ENCODE results near the gene SLC9A3.
A peak's percentile ranks its signal among the peaks of the same experiment; 100 is the strongest.

The SLC9A3 gene

GRCh38 chr5:455806-456205, 68.4 kb downstream of the SLC9A3 start:
- no peak for DNase-seq

- DNase-seq: no peak
Observed at GRCh38 chr5:454936-455335, 69.3 kb downstream of the SLC9A3 start.

GRCh38 chr5:453725-454481, 70.3 kb downstream of the SLC9A3 start:
- no peak for DNase-seq

- no peak for DNase-seq
Observed at GRCh38 chr5:452978-453710, 71.1 kb downstream of the SLC9A3 start.

GRCh38 chr5:451587-452458, 72.4 kb downstream of the SLC9A3 start:
- no peak for DNase-seq

GRCh38 chr5:449151-449550, 75.1 kb downstream of the SLC9A3 start:
- DNase-seq: no peak

- DNase-seq: no peak
Observed at GRCh38 chr5:448766-449090, 75.5 kb downstream of the SLC9A3 start.

- DNase-seq: no peak
Observed at GRCh38 chr5:448061-448765, 76.0 kb downstream of the SLC9A3 start.

GRCh38 chr5:447501-447900, 76.7 kb downstream of the SLC9A3 start:
- DNase-seq: no peak

GRCh38 chr5:446883-447263, 77.4 kb downstream of the SLC9A3 start:
- DNase-seq: peak; percentile 30

- DNase-seq: no peak
Observed at GRCh38 chr5:446066-446882, 78.0 kb downstream of the SLC9A3 start.

- no peak for DNase-seq
Observed at GRCh38 chr5:445591-445990, 78.7 kb downstream of the SLC9A3 start.

GRCh38 chr5:444226-444625, 80.0 kb downstream of the SLC9A3 start:
- no peak for DNase-seq

GRCh38 chr5:443239-444151, 80.8 kb downstream of the SLC9A3 start:
- no peak for DNase-seq

- peak; percentile 8 for DNase-seq
Observed at GRCh38 chr5:442335-443238, 81.7 kb downstream of the SLC9A3 start, which contains the start of gene EXOC3. Gene EXOC3, plus strand, starts transcription at chr5:443176. Its CDS starts 3,030 bp downstream, at chr5:446206.

GRCh38 chr5:441996-442334, 82.3 kb downstream of the SLC9A3 start:
- no peak for DNase-seq

- DNase-seq: no peak
Observed at GRCh38 chr5:440401-441201, 83.6 kb downstream of the SLC9A3 start.

GRCh38 chr5:439636-440035, 84.6 kb downstream of the SLC9A3 start:
- no peak for DNase-seq

GRCh38 chr5:439181-439580, 85.1 kb downstream of the SLC9A3 start:
- no peak for DNase-seq
